WI38 (cell line): Measurements from ENCODE around the gene FBRS.

Experiments used
- H3K4me3 ChIP-seq: 2 replicates; pipeline ENCODE4 v1.5.1; 2011; ENCODE audit warnings: low read depth, mild to moderate bottlenecking, control low read depth, low read length
- TF ChIP-seq, protein P1 (sequence below): IDR thresholded peaks from 2 replicates; pipeline ENCODE4 v1.5.1; 2012; ENCODE audit warnings: low read depth, mild to moderate bottlenecking, control low read depth, low read length

Gene FBRS

GRCh38 chr16:30662449-30662848, 4.2 kb downstream of the FBRS start:
- no peak overlapping the region for H3K4me3 ChIP-seq
- TF ChIP-seq, protein P1, sequence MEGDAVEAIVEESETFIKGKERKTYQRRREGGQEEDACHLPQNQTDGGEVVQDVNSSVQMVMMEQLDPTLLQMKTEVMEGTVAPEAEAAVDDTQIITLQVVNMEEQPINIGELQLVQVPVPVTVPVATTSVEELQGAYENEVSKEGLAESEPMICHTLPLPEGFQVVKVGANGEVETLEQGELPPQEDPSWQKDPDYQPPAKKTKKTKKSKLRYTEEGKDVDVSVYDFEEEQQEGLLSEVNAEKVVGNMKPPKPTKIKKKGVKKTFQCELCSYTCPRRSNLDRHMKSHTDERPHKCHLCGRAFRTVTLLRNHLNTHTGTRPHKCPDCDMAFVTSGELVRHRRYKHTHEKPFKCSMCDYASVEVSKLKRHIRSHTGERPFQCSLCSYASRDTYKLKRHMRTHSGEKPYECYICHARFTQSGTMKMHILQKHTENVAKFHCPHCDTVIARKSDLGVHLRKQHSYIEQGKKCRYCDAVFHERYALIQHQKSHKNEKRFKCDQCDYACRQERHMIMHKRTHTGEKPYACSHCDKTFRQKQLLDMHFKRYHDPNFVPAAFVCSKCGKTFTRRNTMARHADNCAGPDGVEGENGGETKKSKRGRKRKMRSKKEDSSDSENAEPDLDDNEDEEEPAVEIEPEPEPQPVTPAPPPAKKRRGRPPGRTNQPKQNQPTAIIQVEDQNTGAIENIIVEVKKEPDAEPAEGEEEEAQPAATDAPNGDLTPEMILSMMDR = no peak

- TF ChIP-seq, protein P1 = no peak
Observed at GRCh38 chr16:30663038-30663437, 4.8 kb downstream of the FBRS start.

GRCh38 chr16:30663820-30664219, 5.6 kb downstream of the FBRS start:
- TF ChIP-seq, protein P1 = no peak
- no peak overlapping the region for H3K4me3 ChIP-seq

More at GRCh38 chr16:30663038-30663437, 4.8 kb downstream of the FBRS start:
- H3K4me3 ChIP-seq = no peak overlapping the region

GRCh38 chr16:30664616-30665109, 6.4 kb downstream of the FBRS start:
- no peak overlapping the region for H3K4me3 ChIP-seq
- TF ChIP-seq, protein P1 = no peak

DNA sequence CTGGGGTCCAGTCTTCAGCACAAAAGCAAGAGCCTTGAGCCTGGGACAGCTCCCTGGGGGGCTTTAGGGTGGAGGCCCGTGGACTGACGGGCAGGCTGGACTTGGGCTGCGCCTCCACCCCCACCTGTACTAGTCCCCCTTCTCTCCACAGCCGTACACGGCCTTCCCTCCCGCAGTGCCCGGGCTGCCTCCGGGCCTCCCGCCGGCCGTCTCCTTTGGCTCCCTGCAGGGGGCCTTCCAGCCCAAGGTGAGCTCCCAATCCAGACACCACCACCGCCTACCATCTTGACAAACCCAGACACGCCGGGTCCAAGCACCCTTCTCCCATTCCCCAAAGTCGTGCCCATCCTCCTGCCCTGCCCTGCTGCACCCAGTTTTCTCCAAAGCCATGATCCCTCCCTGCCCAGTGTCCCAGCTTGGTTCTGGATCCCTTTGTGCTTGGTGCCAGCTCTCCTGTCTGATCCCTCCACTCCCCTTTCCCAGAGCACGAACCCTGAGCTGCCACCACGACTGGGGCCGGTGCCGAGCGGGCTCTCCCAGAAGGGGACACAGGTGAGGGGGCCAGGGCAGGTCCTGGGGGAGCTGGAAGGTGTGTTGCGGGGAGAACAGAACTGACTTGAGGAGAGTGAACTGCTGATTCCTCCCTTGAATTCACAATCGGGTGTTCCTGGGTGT, 7.1 kb downstream of the FBRS start:
- TF ChIP-seq, protein P1 = no peak
- no peak overlapping the region for H3K4me3 ChIP-seq

GRCh38 chr16:30665830-30666190, 7.6 kb downstream of the FBRS start:
- TF ChIP-seq, protein P1 = no peak

DNA sequence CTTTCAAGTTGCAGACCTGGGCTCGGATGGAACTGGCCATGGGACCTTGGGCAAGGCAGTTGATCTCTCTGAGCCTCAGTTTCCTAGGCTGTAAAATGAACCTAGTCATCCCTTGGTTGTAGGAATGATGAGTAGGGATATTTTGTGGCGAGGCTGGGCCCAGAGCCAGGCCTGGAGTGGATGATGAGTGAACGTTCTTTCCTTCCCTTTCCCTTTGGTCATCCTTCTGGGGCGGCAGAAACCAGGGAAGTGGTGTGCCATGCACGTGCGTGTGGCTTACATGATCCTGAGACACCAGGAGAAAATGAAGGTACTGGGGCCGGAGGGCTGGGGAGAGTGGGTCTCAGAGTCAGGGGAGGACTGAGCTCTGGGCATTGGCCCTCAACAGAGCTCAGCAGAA, 8.4 kb downstream of the FBRS start:
- H3K4me3 ChIP-seq = no peak overlapping the region
- TF ChIP-seq, protein P1 = no peak

More at GRCh38 chr16:30665830-30666190, 7.6 kb downstream of the FBRS start:
- no peak overlapping the region for H3K4me3 ChIP-seq
